Endodermal cell (in vitro differentiated cells): ENCODE results near the gene UQCC2. TPM values are rescaled to one million over a fixed set of nuclear protein-coding genes. Genes with fewer than 3 reads are reported as not detected.

ENCODE experiments used
- DNase-seq: peaks from one replicate; pipeline ENCODE4 v3.0.0-alpha.2; 2017
- H3K27ac ChIP-seq: 2 replicates; pipeline ENCODE4 v1.5.1; 2013; ENCODE audit warnings: mild to moderate bottlenecking, low read depth, low read length, moderate library complexity
- H3K27me3 ChIP-seq: 2 replicates; pipeline ENCODE4 v1.6.1; 2013; ENCODE audit warnings: mild to moderate bottlenecking, low read length, moderate library complexity; ENCODE audit not compliant: insufficient read depth, control insufficient read depth, poor library complexity, severe bottlenecking
- H3K36me3 ChIP-seq: 2 replicates; pipeline ENCODE4 v1.7.0; 2013; ENCODE audit warnings: mild to moderate bottlenecking, low read length, moderate library complexity; ENCODE audit not compliant: control insufficient read depth, insufficient read depth
- H3K4me1 ChIP-seq: one replicate; pipeline ENCODE4 v1.7.0; 2013; ENCODE audit warnings: low read length; ENCODE audit not compliant: control insufficient read depth, insufficient read depth
- H3K4me3 ChIP-seq: 2 replicates; pipeline ENCODE4 v1.5.1; 2013; ENCODE audit warnings: mild to moderate bottlenecking, low read length, moderate library complexity
- H3K9ac ChIP-seq: 2 replicates; pipeline ENCODE4 v1.6.1; 2013; ENCODE audit warnings: mild to moderate bottlenecking, low read length, moderate library complexity; ENCODE audit not compliant: poor library complexity, severe bottlenecking; ENCODE audit errors: extremely low read depth
- H3K9me3 ChIP-seq: 2 replicates; pipeline ENCODE4 v1.6.1; 2013; ENCODE audit warnings: mild to moderate bottlenecking, low read length, moderate library complexity; ENCODE audit not compliant: control insufficient read depth
- H3K27ac Mint-ChIP-seq: 2 replicates; pipeline ENCODE4 v1.8.0; 2020; ENCODE audit warnings: mixed read lengths
- H3K27me3 Mint-ChIP-seq: 2 replicates; pipeline ENCODE4 v1.8.0; 2021; ENCODE audit warnings: mild to moderate bottlenecking, mixed read lengths; ENCODE audit not compliant: insufficient read depth
- H3K36me3 Mint-ChIP-seq: 2 replicates; pipeline ENCODE4 v1.8.0; 2020; ENCODE audit warnings: low read depth, mixed read lengths
- H3K4me1 Mint-ChIP-seq: 2 replicates; pipeline ENCODE4 v1.8.0; 2020; ENCODE audit warnings: mixed read lengths
- H3K4me3 Mint-ChIP-seq: 2 replicates; pipeline ENCODE4 v1.8.0; 2020; ENCODE audit warnings: mild to moderate bottlenecking, moderate library complexity, mixed read lengths
- H3K9me3 Mint-ChIP-seq: 2 replicates; pipeline ENCODE4 v1.8.0; 2020; ENCODE audit warnings: mild to moderate bottlenecking, mixed read lengths
- WGBS, 2 experiments: methylation state at CpG; one replicate each; pipeline versions ENCODE4 v1.1.5 to v1.1.7; 2013; ENCODE audit warnings: missing lambda C conversion rate in 2 of 2, mixed read lengths in 1 of 2; ENCODE audit not compliant: insufficient coverage in 1 of 2, insufficient read length in 1 of 2; 5-methylcytosine and 5-hydroxymethylcytosine counted together
- total RNA-seq, 2 donors: library from RNA; stranded (reverse); fragmentation: NEBNext Ultra II Directional in 1 of 2; extraction: Animal tissue kit (Norgen Biotek cat#: 25700) in 1 of 2; gene quantifications; 2 replicates in 1 of 2; 3 replicates in 1 of 2; pipeline ENCODE4 v1.2.1, GENCODE V29; 2021
- TF ChIP-seq, protein P1 (sequence below): fragments of 200-600 bp; sonication (generic); conservative IDR thresholded peaks from 2 replicates; pipeline ENCODE4 v1.5.0; 2021; ENCODE audit warnings: antibody characterized with exemption, mild to moderate bottlenecking

UQCC2 gene
- total RNA-seq, 2 donors from 2014 or later: 120 to 174 TPM

DNA sequence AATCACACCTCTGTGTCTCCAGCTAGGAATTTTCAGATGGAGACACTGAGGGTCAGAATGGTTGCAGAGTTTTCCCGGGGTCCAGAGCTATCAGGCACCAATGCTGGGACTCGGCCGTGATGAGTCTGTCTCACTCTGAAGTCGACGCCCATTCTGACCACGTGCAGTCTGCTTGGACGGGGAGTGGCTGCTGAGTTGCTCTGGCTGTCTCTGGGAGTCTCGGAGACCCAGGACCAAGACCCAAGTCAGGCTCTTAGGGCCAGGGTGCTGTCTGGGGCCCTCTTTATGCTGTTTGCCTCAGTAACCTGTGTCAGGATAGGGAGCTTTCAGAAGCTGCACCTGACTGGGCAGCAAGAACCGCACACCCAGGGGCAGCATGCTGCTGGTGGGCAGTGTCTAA is 30.6 kb upstream of the UQCC2 start:
- peaks cover 14% of the 10 kb centered on the region for H3K4me1 Mint-ChIP-seq
- H3K4me3 ChIP-seq: no peak overlapping the region
- no peaks in the 10 kb centered on the region for H3K36me3 Mint-ChIP-seq
- H3K36me3 ChIP-seq: no peaks in the 10 kb centered on the region
- no peak overlapping the region for H3K27ac Mint-ChIP-seq
- H3K9me3 Mint-ChIP-seq: no peaks in the 10 kb centered on the region
- H3K9me3 ChIP-seq: no peaks in the 10 kb centered on the region
- DNase-seq: no peak
- TF ChIP-seq, protein P1, sequence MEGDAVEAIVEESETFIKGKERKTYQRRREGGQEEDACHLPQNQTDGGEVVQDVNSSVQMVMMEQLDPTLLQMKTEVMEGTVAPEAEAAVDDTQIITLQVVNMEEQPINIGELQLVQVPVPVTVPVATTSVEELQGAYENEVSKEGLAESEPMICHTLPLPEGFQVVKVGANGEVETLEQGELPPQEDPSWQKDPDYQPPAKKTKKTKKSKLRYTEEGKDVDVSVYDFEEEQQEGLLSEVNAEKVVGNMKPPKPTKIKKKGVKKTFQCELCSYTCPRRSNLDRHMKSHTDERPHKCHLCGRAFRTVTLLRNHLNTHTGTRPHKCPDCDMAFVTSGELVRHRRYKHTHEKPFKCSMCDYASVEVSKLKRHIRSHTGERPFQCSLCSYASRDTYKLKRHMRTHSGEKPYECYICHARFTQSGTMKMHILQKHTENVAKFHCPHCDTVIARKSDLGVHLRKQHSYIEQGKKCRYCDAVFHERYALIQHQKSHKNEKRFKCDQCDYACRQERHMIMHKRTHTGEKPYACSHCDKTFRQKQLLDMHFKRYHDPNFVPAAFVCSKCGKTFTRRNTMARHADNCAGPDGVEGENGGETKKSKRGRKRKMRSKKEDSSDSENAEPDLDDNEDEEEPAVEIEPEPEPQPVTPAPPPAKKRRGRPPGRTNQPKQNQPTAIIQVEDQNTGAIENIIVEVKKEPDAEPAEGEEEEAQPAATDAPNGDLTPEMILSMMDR: no peak
- H3K9ac ChIP-seq: no peak overlapping the region
- H3K4me1 ChIP-seq: peaks cover 9% of the 10 kb centered on the region
- 92 to 96% methylated on average over 9 of the region's 9 CpGs for WGBS, 2 experiments
- H3K4me3 Mint-ChIP-seq: no peak overlapping the region
- H3K27me3 Mint-ChIP-seq: no peaks in the 10 kb centered on the region
- no peaks in the 10 kb centered on the region for H3K27me3 ChIP-seq
- no peak overlapping the region for H3K27ac ChIP-seq

DNA sequence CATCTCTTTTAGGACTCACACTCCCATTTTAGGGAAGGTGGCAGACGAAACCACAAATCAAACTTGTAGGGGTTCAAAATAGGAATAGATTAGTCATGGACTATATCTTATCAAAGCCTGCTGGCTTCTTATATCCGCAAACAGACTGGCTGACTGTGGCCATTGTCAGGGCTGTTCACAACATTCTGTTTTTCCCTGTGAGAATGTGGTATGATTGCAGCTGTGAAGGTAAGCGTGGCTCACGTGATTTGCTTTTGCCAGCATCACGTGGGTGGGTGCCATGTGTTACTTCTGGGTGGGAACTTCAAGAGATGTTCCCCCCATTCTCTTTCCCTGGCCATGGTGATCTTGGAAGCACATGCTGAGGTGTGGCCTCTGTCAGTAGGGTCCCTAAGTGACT is 29.3 kb upstream of the UQCC2 start:
- no peak overlapping the region for H3K4me3 ChIP-seq
- peaks cover 9% of the 10 kb centered on the region for H3K4me1 ChIP-seq
- no peaks in the 10 kb centered on the region for H3K9me3 ChIP-seq
- WGBS, 2 experiments: 86 to 88% methylated on average over 3 to 5 of the region's 5 CpGs
- Mint-ChIP-seq H3K4me1 (peaks cover 10% of the 10 kb centered on the region), H3K27me3 (no peaks in the 10 kb centered on the region), H3K9me3 (no peaks in the 10 kb centered on the region), H3K27ac (no peak overlapping the region), H3K4me3 (no peak overlapping the region), H3K36me3 (no peaks in the 10 kb centered on the region)
- no peak overlapping the region for H3K27ac ChIP-seq
- no peaks in the 10 kb centered on the region for H3K27me3 ChIP-seq
- no peak overlapping the region for H3K9ac ChIP-seq
- TF ChIP-seq, protein P1: no peak
- no peak for DNase-seq
- H3K36me3 ChIP-seq: no peaks in the 10 kb centered on the region

DNA sequence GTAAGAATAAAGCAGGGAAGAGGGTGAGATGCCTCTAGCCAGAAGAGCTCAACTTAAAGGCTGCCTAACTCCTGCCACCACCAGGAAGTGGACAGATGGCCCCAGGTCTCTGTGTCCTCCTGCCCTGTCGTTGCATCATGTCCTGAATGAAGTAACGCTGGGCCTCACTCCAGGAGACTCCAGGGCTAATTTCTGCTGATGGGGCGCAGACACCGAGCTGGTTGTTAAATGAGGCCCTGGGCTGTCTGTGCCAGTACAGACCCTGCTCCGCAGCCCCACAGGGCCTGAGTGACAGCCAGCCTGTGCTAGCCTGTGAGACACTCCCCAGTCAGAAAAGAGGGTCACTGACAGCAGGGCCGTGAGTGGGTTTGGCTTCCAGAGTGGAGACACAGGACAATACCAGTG is 28.7 kb upstream of the UQCC2 start:
- no peaks in the 10 kb centered on the region for H3K27me3 ChIP-seq
- no peaks in the 10 kb centered on the region for H3K36me3 ChIP-seq
- Mint-ChIP-seq H3K36me3 (no peaks in the 10 kb centered on the region), H3K4me3 (no peak overlapping the region), H3K9me3 (no peaks in the 10 kb centered on the region), H3K27ac (no peak overlapping the region), H3K27me3 (no peaks in the 10 kb centered on the region), H3K4me1 (peaks cover 8% of the 10 kb centered on the region)
- no peak for DNase-seq
- TF ChIP-seq, protein P1: no peak
- no peak overlapping the region for H3K4me3 ChIP-seq
- peaks cover 9% of the 10 kb centered on the region for H3K4me1 ChIP-seq
- H3K9me3 ChIP-seq: no peaks in the 10 kb centered on the region
- WGBS, 2 experiments: 85 to 93% methylated on average over 4 to 6 of the region's 6 CpGs
- no peak overlapping the region for H3K27ac ChIP-seq
- no peak overlapping the region for H3K9ac ChIP-seq
